A549 (cell line): ENCODE measurements around the gene PPP1R14B. TPM values are rescaled to one million over a fixed set of nuclear protein-coding genes. Genes with fewer than 3 reads are reported as not detected.

Experiments
- ATAC-seq, 2 experiments: fragments of 200-7000 bp in 1 of 2; fragments of >200 bp in 1 of 2; cut with Nextera tagmentation in 1 of 2; cut with Tn5 transposase in 1 of 2; 3 replicates each; pipeline versions ENCODE4 v1.8.0 to v1.9.1; 2018 to 2020; ENCODE audit warnings: mild to moderate bottlenecking in 1 of 2, moderate library complexity in 1 of 2
- CTCF ChIA-PET: fragments of 300-600 bp; sonication (Branson Sonifier 250); formaldehyde crosslinking; extraction: SDS; loops from one replicate; lab custom pipeline; 2021; ENCODE audit warnings: antibody characterized with exemption, inconsistent platforms; lab: Yijun Ruan, JAX
- POLR2A ChIA-PET: fragments of 350-600 bp; formaldehyde crosslinking; extraction: SDS; loops from one replicate; lab custom pipeline; 2021; ENCODE audit warnings: antibody characterized with exemption, inconsistent platforms; lab: Yijun Ruan, JAX
- DNase-seq, 2 experiments: peaks; one replicate each; pipeline versions ENCODE4 v3.0.0 to v3.0.0-alpha.2; 2011 to 2016; ENCODE audit warnings: low read depth in 1 of 2, low spot score in 1 of 2
- FAIRE-seq: peaks from 2 replicates; lab custom pipeline; 2011; peaks lifted over from hg19 to GRCh38; lab: Jason Lieb, UNC
- H3K27ac ChIP-seq, 2 experiments: fragments of >200 bp; sonication (Bioruptor Twin); formaldehyde crosslinking; 3 replicates each; pipeline ENCODE4 v1.5.1; 2016 to 2017
- H3K4me1 ChIP-seq: fragments of >200 bp; sonication (Bioruptor Twin); formaldehyde crosslinking; 3 replicates; pipeline ENCODE4 v1.6.1; 2016
- H3K4me2 ChIP-seq: fragments of >200 bp; sonication (Bioruptor Twin); formaldehyde crosslinking; 3 replicates; pipeline ENCODE4 v1.6.1; 2016
- H3K4me3 ChIP-seq: fragments of >200 bp; sonication (Bioruptor Twin); formaldehyde crosslinking; 3 replicates; pipeline ENCODE4 v1.5.1; 2016
- H3K9me3 ChIP-seq: fragments of >200 bp; sonication (Bioruptor Twin); formaldehyde crosslinking; 3 replicates; pipeline ENCODE4 v1.6.1; 2016
- BHLHE40 ChIP-seq: IDR thresholded peaks from 2 replicates; pipeline ENCODE4 v1.6.1; 2012; ENCODE audit warnings: low read depth, low read length, inconsistent platforms
- CEBPB ChIP-seq, 2 experiments: fragments of >200 bp in 1 of 2; sonication (Bioruptor Twin) in 1 of 2; formaldehyde crosslinking in 1 of 2; IDR thresholded peaks; 2 replicates each; pipeline ENCODE4 v1.6.1; 2012 to 2016
- CTCF ChIP-seq: fragments of >200 bp; sonication (Bioruptor Twin); formaldehyde crosslinking; IDR thresholded peaks from 3 replicates; pipeline ENCODE4 v1.5.1; 2016
- EHMT2 ChIP-seq: fragments of 200-600 bp; sonication (generic); IDR thresholded peaks from 2 replicates; pipeline ENCODE4 v1.6.1; 2016; ENCODE audit warnings: antibody characterized with exemption, low read depth, mild to moderate bottlenecking, moderate library complexity
- HOXB5 ChIP-seq: fragments of 250-450 bp; sonication (Bioruptor Pico); IDR thresholded peaks from 2 replicates; pipeline ENCODE4 v1.5.0; 2020; ENCODE audit warnings: mild to moderate bottlenecking, moderate library complexity
- JUNB ChIP-seq: fragments of >200 bp; sonication (Bioruptor Twin); formaldehyde crosslinking; IDR thresholded peaks from 2 replicates; pipeline ENCODE4 v1.6.1; 2016
- MYC ChIP-seq: IDR thresholded peaks from 2 replicates; pipeline ENCODE4 v1.6.1; 2012; ENCODE audit warnings: mild to moderate bottlenecking, inconsistent platforms, low read length, improper control_type of control experiment, borderline replicate concordance
- NPAS2 ChIP-seq: fragments of 250-450 bp; sonication (Bioruptor Pico); IDR thresholded peaks from 2 replicates; pipeline ENCODE4 v1.8.0; 2022; ENCODE audit warnings: mild to moderate bottlenecking, moderate library complexity, borderline replicate concordance
- PHF8 ChIP-seq: fragments of 200-600 bp; sonication (generic); IDR thresholded peaks from 2 replicates; pipeline ENCODE4 v1.6.1; 2016; ENCODE audit warnings: low read depth, mild to moderate bottlenecking, antibody characterized with exemption, moderate library complexity, borderline replicate concordance
- RARB ChIP-seq: fragments of 250-450 bp; sonication (Bioruptor Pico); IDR thresholded peaks from 2 replicates; pipeline ENCODE4 v1.8.0; 2021; ENCODE audit warnings: mild to moderate bottlenecking, moderate library complexity
- RFX5 ChIP-seq: fragments of 450-650 bp; IDR thresholded peaks from 2 replicates; pipeline ENCODE4 v1.7.1; 2014; ENCODE audit warnings: antibody characterized with exemption, mild to moderate bottlenecking, moderate library complexity
- ZSCAN20 ChIP-seq: fragments of 250-450 bp; sonication (Bioruptor Pico); IDR thresholded peaks from 2 replicates; pipeline ENCODE4 v1.8.0; 2022; ENCODE audit warnings: mild to moderate bottlenecking, moderate library complexity
- WGBS: methylation state at CpG from one replicate; pipeline ENCODE4 v1.1.6; 2017; ENCODE audit errors: missing lambda C conversion rate; 5-methylcytosine and 5-hydroxymethylcytosine counted together
- polyA plus RNA-seq, 4 experiments: library from polyadenylated mRNA; depleted of rRNA in 3 of 4; stranded (reverse); fragments of >200 nt; fragmentation: RNase III in 1 of 4; extraction: RNeasy Plus Mini Kit Qiagen cat#74134 plus additional on column Dnase treatment in 1 of 4; gene quantifications; 2 replicates in 3 of 4; 3 replicates in 1 of 4; pipeline ENCODE4 v1.2.3, GENCODE V29; 2011 to 2017
- TF ChIP-seq, protein P1 (sequence below): IDR thresholded peaks from 2 replicates; pipeline ENCODE4 v1.6.1; 2012; ENCODE audit warnings: low read depth, borderline replicate concordance
- TF ChIP-seq, protein P2 (sequence below): IDR thresholded peaks from 2 replicates; pipeline ENCODE4 v1.6.1; 2012
- TF ChIP-seq, protein P3 (sequence below): IDR thresholded peaks from 2 replicates; pipeline ENCODE4 v1.6.1; 2012
- TF ChIP-seq, protein P4 (sequence below): fragments of 250-450 bp; sonication (Bioruptor Pico); IDR thresholded peaks from 2 replicates; pipeline ENCODE4 v1.5.0; 2021; ENCODE audit warnings: mild to moderate bottlenecking, moderate library complexity, borderline replicate concordance

PPP1R14B gene
- polyA plus RNA-seq, 2 of the 4 experiments (the other 2 are of a cell fraction), result 152 to 154 TPM

DNA sequence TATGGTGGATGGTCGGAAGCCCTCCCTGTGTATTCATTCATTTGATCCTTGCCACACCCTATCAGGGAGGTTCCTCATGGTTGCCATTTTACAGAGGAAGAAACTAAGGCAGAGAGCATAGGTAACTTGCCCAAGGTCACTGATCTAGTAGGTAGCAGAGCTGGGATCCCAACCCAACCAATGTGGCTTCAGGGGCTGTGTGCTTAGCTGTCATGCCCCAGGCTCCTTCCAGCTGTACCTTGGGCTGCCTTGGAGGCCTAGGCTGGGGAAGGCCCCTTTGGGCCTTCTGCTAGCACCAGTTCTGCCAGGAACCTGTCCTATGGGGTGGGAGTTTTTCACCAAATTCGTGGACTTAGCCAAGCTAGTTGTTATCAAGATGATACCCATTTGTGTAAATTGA, 29.1 kb upstream of the PPP1R14B start:
- whole genome bisulfite sequencing, result 76% methylated on average over 2 of the region's 2 CpGs
- Histone ChIP-seq H3K4me1 (peaks cover 41% of the 10 kb centered on the region), H3K9me3 (no peaks in the 10 kb centered on the region), H3K4me3 (no peak overlapping the region), H3K4me2 (no peak overlapping the region; the same call in 2 of the 3 replicates), H3K27ac (peak overlapping the region in 1 of 2 experiments; percentile 84; a peak in 4 of 6 replicates)
- DNase-seq (no peak), FAIRE-seq (no peak), ATAC-seq (no peak)
- TF ChIP-seq HOXB5 (CRISPR knock-in tag) (no peak), BHLHE40 (no peak), ZSCAN20 (no peak), NPAS2 (no peak), JUNB (no peak), RFX5 (no peak), MYC (no peak)
- TF ChIP-seq, protein P1, sequence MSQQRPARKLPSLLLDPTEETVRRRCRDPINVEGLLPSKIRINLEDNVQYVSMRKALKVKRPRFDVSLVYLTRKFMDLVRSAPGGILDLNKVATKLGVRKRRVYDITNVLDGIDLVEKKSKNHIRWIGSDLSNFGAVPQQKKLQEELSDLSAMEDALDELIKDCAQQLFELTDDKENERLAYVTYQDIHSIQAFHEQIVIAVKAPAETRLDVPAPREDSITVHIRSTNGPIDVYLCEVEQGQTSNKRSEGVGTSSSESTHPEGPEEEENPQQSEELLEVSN, result no peak
- TF ChIP-seq, protein P2, sequence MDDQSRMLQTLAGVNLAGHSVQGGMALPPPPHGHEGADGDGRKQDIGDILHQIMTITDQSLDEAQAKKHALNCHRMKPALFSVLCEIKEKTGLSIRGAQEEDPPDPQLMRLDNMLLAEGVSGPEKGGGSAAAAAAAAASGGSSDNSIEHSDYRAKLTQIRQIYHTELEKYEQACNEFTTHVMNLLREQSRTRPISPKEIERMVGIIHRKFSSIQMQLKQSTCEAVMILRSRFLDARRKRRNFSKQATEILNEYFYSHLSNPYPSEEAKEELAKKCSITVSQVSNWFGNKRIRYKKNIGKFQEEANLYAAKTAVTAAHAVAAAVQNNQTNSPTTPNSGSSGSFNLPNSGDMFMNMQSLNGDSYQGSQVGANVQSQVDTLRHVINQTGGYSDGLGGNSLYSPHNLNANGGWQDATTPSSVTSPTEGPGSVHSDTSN, result no peak
- TF ChIP-seq, protein P3, sequence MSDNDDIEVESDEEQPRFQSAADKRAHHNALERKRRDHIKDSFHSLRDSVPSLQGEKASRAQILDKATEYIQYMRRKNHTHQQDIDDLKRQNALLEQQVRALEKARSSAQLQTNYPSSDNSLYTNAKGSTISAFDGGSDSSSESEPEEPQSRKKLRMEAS, result no peak
- CTCF ChIA-PET, result interaction anchor here (0.8 to 20.5 kb wide), 12 partner anchors 11 to 438 kb away, joined by 3 to 448 read pairs (median 4); partner anchors contain the start of genes CATSPERZ, ESRRA, PLCB3 and PPP1R14B
- POLR2A ChIA-PET, result interaction anchor here (1.3 kb wide), 1 partner anchor 9 kb away, joined by 6 read pairs; no protein-coding TSS in a partner anchor

DNA sequence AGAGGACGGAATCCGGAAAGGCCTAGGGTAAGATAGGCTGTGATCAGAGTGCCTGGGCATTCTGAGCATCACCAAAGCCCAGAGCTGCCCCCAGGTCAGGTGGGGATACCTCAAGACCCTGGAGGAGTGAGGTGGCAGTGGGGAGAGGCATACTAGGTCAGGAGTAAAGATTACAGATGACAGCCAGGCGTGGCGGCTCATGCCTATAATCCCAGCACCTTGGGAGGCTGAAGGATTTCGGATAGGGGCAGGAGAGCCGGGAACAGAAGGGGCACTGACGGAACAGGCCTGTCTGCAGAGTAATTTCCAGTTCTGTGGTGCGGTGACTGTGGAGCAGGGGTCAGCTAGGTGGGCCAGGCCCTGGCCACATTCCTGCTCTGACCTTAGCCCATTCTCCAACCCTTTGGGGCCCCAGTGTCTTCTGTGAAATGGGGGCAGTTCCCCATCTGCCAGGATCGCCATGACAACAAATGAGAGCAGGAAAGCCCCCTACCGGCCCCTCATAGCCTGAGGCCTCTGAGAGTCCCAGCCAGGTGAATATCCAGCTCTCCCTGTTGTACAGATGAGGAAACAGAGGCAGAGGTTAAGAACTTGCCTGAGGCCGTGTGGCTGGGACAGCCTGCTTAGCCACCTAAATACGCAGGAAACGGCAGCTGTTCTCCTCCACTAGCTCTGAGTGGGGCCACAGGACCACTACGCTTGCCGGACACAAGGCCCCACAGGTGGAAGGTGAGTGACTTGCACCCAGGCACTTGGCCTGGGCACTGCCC, 28.5 kb upstream of the PPP1R14B start:
- WGBS, result 90% methylated on average over 15 of the region's 15 CpGs

More for the DNA sequence above, 28.5 kb upstream of the PPP1R14B start:
- H3K4me3 ChIP-seq, result no peak overlapping the region
- POLR2A ChIA-PET, result no interaction called here
- no peak for FAIRE-seq
- H3K9me3 ChIP-seq, result no peaks in the 10 kb centered on the region
- H3K4me2 ChIP-seq, result no peak overlapping the region
- peaks cover 41% of the 10 kb centered on the region for H3K4me1 ChIP-seq
- H3K27ac ChIP-seq, result peak overlapping the region in 1 of 2 experiments; percentile 84; a peak in 3 of 6 replicates
- DNase-seq, result no peak
- TF ChIP-seq ZSCAN20, result no peak
- no peak for TF ChIP-seq PHF8
- TF ChIP-seq RARB, result no peak
- TF ChIP-seq CTCF, result no peak
- TF ChIP-seq EHMT2, result no peak
- TF ChIP-seq, protein P4, sequence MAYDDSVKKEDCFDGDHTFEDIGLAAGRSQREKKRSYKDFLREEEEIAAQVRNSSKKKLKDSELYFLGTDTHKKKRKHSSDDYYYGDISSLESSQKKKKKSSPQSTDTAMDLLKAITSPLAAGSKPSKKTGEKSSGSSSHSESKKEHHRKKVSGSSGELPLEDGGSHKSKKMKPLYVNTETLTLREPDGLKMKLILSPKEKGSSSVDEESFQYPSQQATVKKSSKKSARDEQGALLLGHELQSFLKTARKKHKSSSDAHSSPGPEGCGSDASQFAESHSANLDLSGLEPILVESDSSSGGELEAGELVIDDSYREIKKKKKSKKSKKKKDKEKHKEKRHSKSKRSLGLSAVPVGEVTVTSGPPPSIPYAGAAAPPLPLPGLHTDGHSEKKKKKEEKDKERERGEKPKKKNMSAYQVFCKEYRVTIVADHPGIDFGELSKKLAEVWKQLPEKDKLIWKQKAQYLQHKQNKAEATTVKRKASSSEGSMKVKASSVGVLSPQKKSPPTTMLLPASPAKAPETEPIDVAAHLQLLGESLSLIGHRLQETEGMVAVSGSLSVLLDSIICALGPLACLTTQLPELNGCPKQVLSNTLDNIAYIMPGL (CRISPR knock-in tag), result no peak
- no peak for TF ChIP-seq CEBPB (IDR thresholded peaks at IDR 0.05)
- TF ChIP-seq, all 56 proteins: peak for 0
- CTCF ChIA-PET, result interaction anchor here (1.0 to 20.5 kb wide), 9 partner anchors 9 to 437 kb away, joined by 3 to 448 read pairs (median 3); partner anchors contain the start of genes CATSPERZ, ESRRA, PLCB3 and PPP1R14B
- ATAC-seq, result no peak
